Measurements from ENCODE around the gene FILIP1. TPM values are rescaled to one million over a fixed set of nuclear protein-coding genes. Genes with fewer than 3 reads are reported as not detected.

FILIP1 gene
- total and polyA plus RNA-seq, 8 donors = 0.31 to 29.8 (median 5.7) TPM

- H3K27ac ChIP-seq = no peak overlapping the region
- no peak overlapping the region for H3K4me3 ChIP-seq
- H3K27me3 ChIP-seq = no peaks in the 10 kb centered on the region
- H3K9me3 ChIP-seq = no peaks in the 10 kb centered on the region
- H3K36me3 ChIP-seq = no peaks in the 10 kb centered on the region
- TF ChIP-seq CTCF (IDR thresholded peaks at IDR 0.05) (no peak), POLR2AphosphoS5 (IDR thresholded peaks at IDR 0.05) (no peak), POLR2A (IDR thresholded peaks at IDR 0.05) (no peak), EP300 (IDR thresholded peaks at IDR 0.05) (no peak)
- intact Hi-C loops (cut with DNase I; ENCODE audit: low total_unique reads) = no loop called here
- WGBS, 5 donors = 28 to 43% (median 29%) methylated on average over 4 of the region's 4 CpGs
- DNase-seq = no peak
- H3K4me1 ChIP-seq = peaks cover 0 to 15% (median 4%) of the 10 kb centered on the region in 4 donors
These were observed 95.7 kb downstream of the FILIP1 start for GRCh38 chr6:75397656-75398465.

GRCh38 chr6:75397171-75397570 lies 96.4 kb downstream of the FILIP1 start:
- no peaks in the 10 kb centered on the region for H3K36me3 ChIP-seq
- no peak overlapping the region for H3K27ac ChIP-seq
- intact Hi-C loops (cut with DNase I; ENCODE audit: low total_unique reads) = no loop called here
- H3K4me3 ChIP-seq = no peak overlapping the region
- DNase-seq = no peak
- peaks cover 0 to 12% (median 4%) of the 10 kb centered on the region in 4 donors for H3K4me1 ChIP-seq
- H3K27me3 ChIP-seq = no peaks in the 10 kb centered on the region
- TF ChIP-seq CTCF (IDR thresholded peaks at IDR 0.05) (no peak), POLR2A (IDR thresholded peaks at IDR 0.05) (no peak), EP300 (IDR thresholded peaks at IDR 0.05) (no peak), POLR2AphosphoS5 (IDR thresholded peaks at IDR 0.05) (no peak)
- H3K9me3 ChIP-seq = no peaks in the 10 kb centered on the region

GRCh38 chr6:75396005-75396800 lies 97.4 kb downstream of the FILIP1 start:
- Histone ChIP-seq H3K4me3 (no peak overlapping the region), H3K9me3 (no peaks in the 10 kb centered on the region), H3K27me3 (no peaks in the 10 kb centered on the region), H3K27ac (no peak overlapping the region), H3K4me1 (peaks cover 0 to 10% (median 4%) of the 10 kb centered on the region in 4 donors), H3K36me3 (no peaks in the 10 kb centered on the region)
- intact Hi-C loops (cut with DNase I; ENCODE audit: low total_unique reads) = no loop called here
- no peak for DNase-seq
- TF ChIP-seq POLR2A (IDR thresholded peaks at IDR 0.05) = no peak
- no peak for TF ChIP-seq CTCF (IDR thresholded peaks at IDR 0.05)
- TF ChIP-seq POLR2AphosphoS5 (IDR thresholded peaks at IDR 0.05) = no peak
- no peak for TF ChIP-seq EP300 (IDR thresholded peaks at IDR 0.05)
- 88 to 91% (median 90%) methylated on average over 6 of the region's 6 CpGs for WGBS, 5 donors

GRCh38 chr6:75393806-75394205 lies 99.8 kb downstream of the FILIP1 start:
- Histone ChIP-seq H3K4me1 (peaks cover 0 to 10% (median 4%) of the 10 kb centered on the region in 4 donors), H3K9me3 (no peaks in the 10 kb centered on the region), H3K27ac (no peak overlapping the region), H3K36me3 (no peaks in the 10 kb centered on the region), H3K4me3 (no peak overlapping the region), H3K27me3 (no peaks in the 10 kb centered on the region)
- DNase-seq = no peak
- TF ChIP-seq EP300 (IDR thresholded peaks at IDR 0.05) (no peak), POLR2AphosphoS5 (IDR thresholded peaks at IDR 0.05) (no peak), CTCF (IDR thresholded peaks at IDR 0.05) (no peak), POLR2A (IDR thresholded peaks at IDR 0.05) (no peak)
- intact Hi-C loops (cut with DNase I; ENCODE audit: low total_unique reads) = no loop called here

All from stomach (tissue), 9 donors.